NCI-H69 (cell line): Measurements from ENCODE around the gene UBN2.

Experiments used
- DNase-seq: peaks from one replicate; lab custom pipeline; 2025; lab: John Stamatoyannopoulos, UW

The UBN2 gene

GRCh38 chr7:139232377-139232717 is 1.3 kb downstream of the UBN2 start:
- DNase-seq, result no peak

- DNase-seq, result peak; percentile 7
Measured at GRCh38 chr7:139232904-139233303, 1.9 kb downstream of the UBN2 start.

GRCh38 chr7:139241258-139241657 is 10.2 kb downstream of the UBN2 start:
- DNase-seq, result no peak

DNA sequence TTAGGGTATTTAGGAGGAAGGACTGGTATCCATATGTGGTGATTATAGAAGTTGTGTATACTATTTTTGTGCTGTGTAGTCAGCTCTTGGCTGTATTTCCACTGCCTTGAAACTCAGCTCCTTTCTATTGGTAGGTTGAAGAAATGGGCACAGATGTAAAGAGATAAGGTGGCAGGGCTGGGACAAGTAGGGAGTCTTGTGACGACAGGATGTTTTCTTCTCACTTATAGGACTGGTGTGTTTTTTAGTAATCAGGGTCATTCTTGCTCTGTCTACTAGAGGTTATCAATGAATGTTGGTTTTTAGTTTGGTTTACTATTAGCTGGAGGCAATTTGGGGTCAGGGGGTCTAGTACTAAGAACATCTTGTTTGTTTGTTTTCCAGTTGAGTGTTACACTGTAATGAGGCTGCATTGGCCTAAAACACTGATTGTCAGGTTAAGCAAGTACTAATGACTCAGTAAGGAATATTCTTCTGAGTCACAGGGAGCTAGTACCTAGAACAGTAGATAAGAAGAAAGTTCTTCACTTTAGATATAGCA is 11.8 kb downstream of the UBN2 start:
- no peak for DNase-seq

DNA sequence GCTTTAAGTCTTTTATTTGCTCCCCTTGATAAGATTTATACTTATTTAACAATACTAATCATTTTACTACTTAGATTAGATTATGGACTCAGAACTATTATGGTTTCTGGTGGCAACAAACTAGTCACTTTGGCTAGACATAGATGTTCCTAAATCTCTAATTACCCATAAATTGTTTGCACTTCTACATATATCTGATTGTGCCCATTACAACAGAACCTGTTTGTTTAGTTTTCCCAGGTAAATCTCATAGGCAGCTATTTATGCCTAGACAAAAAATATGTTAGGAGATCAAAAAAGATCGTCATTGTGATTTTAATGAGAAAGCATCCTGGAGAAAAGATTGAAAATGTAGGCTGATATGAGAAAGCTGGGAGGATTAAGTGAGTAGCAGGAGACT is 14.4 kb downstream of the UBN2 start:
- DNase-seq, result no peak

GRCh38 chr7:139246494-139246893 is 15.5 kb downstream of the UBN2 start:
- no peak for DNase-seq

GRCh38 chr7:139246905-139247304 is 15.9 kb downstream of the UBN2 start:
- DNase-seq, result no peak

DNA sequence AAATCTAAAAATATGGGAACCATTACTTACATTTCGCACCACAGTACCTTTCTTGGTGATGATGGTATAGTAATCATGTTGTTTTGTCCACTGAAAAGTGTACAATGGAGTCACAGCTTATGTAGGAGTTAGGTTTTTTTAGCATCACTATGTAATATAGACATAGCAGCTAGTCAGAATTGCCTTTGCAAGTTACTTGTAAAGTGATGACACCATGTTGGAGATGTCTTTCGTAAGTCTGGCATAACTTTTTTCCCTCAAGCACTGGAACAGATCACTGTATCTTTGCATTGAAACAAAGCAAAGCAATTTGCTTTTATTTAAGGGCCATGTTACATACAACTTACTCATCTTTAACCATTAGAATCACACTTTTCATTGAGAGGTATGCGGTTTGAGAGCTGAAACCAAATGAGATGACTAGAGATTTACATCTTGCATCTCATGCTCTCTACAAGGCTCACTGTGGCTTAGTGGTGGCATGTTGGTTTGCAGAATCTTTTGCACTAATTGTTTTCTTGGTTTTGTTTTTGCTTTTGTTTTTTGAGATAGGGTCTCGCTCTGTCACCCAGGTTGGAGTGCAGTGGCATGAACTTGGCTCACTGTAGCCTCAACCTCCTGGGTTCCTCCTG is 18.3 kb downstream of the UBN2 start:
- DNase-seq, result no peak

DNA sequence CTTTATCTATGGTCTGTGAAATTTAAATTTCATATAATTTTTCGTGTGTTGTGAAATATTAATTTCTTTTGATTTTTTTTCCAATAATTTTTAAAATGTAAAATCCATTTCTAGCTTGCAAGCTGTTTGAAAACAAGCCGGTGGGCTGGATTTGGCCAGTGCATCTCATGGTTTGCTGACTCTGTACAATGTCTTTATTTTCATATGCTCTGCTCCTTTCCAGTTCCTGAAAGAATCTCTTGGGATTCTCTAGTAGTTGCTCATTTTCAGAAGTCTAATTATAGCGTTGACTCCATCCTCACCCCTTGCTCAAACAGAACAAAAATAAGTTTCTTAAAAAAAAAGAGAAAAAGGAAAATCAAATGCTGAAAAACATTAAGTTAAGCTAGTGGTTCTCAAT is 21.4 kb downstream of the UBN2 start:
- no peak for DNase-seq

- DNase-seq, result no peak
Measured at GRCh38 chr7:139254281-139254680, 23.2 kb downstream of the UBN2 start.

DNA sequence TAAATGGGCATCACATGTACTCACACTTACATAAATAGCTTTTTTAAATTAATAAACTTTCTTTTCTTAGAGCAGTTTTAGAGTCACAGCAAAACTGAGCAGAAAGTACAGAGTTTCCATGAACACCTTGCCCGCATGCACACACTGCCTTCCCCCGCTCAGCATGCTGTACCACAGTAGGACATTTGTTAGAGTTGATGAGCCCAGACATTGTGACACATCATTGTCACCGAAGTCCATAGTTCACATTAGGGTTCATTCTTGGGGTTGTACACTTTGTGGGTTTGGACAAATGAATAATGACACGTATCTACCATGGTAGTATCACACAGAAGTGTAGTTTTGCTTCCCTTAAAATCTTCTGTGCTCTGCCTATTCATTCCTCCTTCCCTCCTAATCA is 23.7 kb downstream of the UBN2 start:
- no peak for DNase-seq

DNA sequence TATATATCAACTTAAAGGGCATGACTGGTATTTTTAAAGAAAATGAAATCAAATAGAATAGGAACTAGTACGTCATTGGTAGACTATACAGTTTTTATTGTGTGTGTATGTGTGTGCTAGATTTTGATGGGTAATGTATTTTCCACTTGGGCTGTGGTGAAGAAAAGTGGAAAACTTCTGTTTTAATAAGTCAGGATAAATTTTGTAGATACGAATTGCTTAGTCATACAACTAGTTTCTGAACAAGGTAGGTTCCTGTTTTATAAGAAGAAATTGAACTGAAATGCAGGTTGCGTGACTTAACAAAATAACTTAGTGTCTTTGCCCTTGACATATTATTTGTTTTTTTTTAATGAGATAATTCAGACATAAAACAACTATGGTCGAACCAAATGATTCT is 24.3 kb downstream of the UBN2 start:
- DNase-seq, result no peak

DNA sequence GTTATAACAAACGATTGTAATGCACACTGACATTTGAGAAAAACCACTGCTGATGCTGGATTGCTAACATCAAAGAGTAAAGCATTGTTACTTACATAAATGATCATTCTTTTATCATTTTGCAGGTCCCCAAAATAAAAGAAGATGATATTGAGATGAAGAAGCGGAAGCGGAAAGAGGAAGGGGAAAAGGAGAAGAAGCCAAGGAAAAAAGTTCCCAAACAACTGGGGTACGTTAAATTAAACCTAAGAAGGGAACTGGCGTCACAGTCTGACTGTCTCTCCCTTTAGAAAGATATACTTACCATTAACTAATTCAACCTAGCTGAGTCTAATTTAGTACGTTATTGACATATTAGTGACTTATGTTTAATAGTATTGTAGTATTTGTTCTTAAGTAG is 28.1 kb downstream of the UBN2 start:
- DNase-seq, result no peak

GRCh38 chr7:139264220-139264619 is 33.2 kb downstream of the UBN2 start:
- DNase-seq, result no peak

GRCh38 chr7:139265673-139266072 is 34.6 kb downstream of the UBN2 start:
- no peak for DNase-seq

DNA sequence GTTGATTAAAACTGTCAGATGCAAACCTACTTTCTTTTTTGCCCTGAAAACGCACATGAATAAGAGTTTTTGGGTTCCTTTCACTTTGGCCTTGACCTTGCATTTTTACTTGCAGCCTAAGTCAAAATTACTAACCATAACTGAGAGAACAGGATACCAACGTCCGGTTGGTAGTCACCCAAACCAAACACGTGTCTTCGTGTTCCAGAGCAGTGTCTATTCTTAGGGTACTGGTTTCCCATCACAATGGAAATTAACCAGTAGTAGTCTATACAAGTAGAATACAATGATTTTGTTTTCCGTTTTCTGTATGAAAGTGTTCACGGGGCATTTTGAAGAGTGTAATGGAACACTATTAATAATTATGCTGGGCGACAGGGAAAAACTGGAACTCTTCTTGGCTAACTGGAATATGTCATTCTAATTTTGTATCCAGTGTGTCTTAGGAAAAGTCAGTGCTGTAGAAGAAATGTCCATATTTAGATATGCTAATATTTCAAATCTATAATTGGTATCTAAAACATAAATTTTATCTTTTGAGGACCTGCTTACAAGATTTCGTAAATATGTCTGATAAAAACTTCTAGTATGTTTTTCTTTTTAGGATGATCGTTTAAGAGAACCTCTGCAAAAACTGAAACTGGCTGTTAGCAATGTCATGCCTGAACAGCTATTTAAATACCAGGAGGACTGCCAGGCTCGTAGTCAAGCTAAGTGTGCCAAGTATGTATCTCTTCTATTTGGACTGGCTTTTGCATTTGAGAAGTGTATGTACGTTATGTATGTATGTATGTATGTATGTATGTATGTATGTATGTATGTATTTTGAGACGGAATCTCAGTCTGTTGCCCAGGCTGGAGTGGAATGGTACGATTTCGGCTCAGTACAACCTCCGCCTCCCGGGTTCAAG is 40.9 kb downstream of the UBN2 start:
- no peak for DNase-seq

- DNase-seq, result no peak
Measured at GRCh38 chr7:139284252-139284896, 53.3 kb downstream of the UBN2 start.

DNA sequence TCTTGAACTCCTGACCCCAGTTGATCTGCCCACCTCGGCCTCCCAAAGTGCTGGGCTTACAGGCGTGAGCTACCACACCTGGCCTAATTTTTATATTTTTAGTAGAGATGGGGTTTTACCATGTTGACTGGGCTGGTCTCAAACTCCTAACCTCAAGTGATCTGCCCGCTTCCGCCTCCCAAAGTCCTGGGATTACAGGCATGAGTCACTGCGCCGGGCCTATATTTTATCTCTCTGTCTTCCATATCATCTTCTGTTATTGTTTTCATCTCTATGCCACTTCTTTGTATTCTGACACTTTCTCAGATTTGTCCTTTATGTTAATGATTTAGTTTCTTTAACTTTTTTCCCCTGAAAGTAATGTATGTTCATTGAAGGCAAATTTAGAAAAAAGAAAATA is 55.1 kb downstream of the UBN2 start:
- no peak for DNase-seq

GRCh38 chr7:139292821-139293220 is 61.8 kb downstream of the UBN2 start:
- DNase-seq, result no peak

GRCh38 chr7:139293534-139293933 is 62.5 kb downstream of the UBN2 start:
- DNase-seq, result no peak

DNA sequence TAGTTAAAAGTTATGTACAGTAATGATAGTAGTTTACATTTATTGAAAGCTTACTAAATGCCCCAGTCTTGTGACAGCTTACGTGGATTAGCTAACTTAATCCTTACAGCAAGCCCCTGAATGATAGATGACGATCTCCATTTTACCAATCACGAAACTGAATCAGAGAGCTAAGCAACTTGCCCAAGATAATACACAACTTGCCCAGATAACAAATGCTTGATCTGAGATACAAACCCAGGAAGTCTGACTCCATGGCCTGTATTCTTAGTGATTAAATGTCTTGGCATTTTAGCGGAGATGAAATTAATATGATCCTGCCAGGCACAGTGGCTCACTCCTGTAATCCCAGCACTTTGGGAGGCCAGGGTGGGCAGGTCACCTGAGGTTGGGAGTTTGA is 63.2 kb downstream of the UBN2 start:
- DNase-seq, result no peak

DNA sequence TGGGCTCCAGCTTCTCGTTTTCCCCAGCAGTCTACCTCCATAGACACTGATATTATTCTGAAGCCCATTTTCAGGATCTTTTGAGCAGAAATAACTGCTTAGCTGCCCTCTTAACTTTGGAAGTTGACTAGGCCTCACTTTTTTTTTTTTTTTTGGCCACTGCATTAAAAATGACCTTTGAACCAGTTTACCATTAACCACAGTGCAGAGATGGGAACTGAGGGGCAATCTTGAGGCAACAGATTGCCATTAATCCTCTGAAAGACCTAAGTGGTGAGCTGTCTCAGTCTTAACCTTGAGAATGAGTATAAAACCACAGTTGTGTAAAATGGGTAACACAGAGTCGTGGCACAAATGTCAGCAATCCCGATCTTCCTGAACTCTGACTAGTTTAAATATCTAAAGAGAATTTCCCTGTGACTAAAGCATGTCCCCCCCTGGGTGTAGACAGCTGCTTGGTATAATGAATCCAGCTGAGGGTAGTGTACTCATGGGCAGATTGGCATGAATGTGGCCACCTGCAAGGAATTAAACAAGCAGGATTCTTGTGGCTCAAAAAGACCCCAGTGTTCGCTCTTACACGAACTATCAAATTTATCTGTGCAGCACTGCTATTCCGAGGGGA is 64.0 kb downstream of the UBN2 start:
- DNase-seq, result no peak

GRCh38 chr7:139297795-139298194 is 66.8 kb downstream of the UBN2 start:
- no peak for DNase-seq
